HepG2 (cell line): ENCODE results near the gene TCEA3. TPM values are rescaled to one million over a fixed set of nuclear protein-coding genes. Genes with fewer than 3 reads are reported as not detected.

Experiments
- ATF7 ChIP-seq, 2 experiments: fragments of 450-650 bp in 1 of 2; sonication (generic) in 1 of 2; formaldehyde crosslinking in 1 of 2; IDR thresholded peaks; 2 replicates each; pipeline versions ENCODE4 v1.4.0 to v1.6.1; 2016 to 2020; ENCODE audit warnings: antibody characterized with exemption in 1 of 2, mild to moderate bottlenecking in 1 of 2, missing genetic modification reagents in 1 of 2
- CBFB ChIP-seq: sonication (generic); formaldehyde crosslinking; IDR thresholded peaks from 2 replicates; pipeline ENCODE4 v1.4.0; 2020; ENCODE audit warnings: missing genetic modification reagents
- HCFC1 ChIP-seq: fragments of 150-350 bp; IDR thresholded peaks from 2 replicates; pipeline ENCODE4 v1.6.1; 2014; ENCODE audit warnings: low read depth, low read length
- NR2F2 ChIP-seq: IDR thresholded peaks from 2 replicates; pipeline ENCODE4 v1.6.1; 2012; ENCODE audit warnings: low read depth, inconsistent platforms, borderline replicate concordance
- PHF8 ChIP-seq: sonication (generic); formaldehyde crosslinking; IDR thresholded peaks from 2 replicates; pipeline ENCODE4 v1.5.0; 2020; ENCODE audit warnings: missing genetic modification reagents
- PPARG ChIP-seq: conservative IDR thresholded peaks from 2 replicates; pipeline ENCODE4 v1.6.1; 2016; ENCODE audit warnings: missing biosample characterization, missing genetic modification reagents
- SAP130 ChIP-seq: IDR thresholded peaks from 2 replicates; pipeline ENCODE4 v1.6.1; 2016; ENCODE audit warnings: low read depth
- SMARCE1 ChIP-seq: fragments of 450-650 bp; IDR thresholded peaks from 2 replicates; pipeline ENCODE4 v1.6.1; 2017; ENCODE audit warnings: borderline replicate concordance
- STAG1 ChIP-seq: sonication (generic); formaldehyde crosslinking; IDR thresholded peaks from 2 replicates; pipeline ENCODE4 v1.4.0; 2020; ENCODE audit warnings: missing genetic modification reagents
- ZNF17 ChIP-seq: sonication (generic); formaldehyde crosslinking; IDR thresholded peaks from 2 replicates; pipeline ENCODE4 v1.5.0; 2020; ENCODE audit warnings: mild to moderate bottlenecking, missing genetic modification reagents
- ZNF331 ChIP-seq: sonication (generic); formaldehyde crosslinking; IDR thresholded peaks from 2 replicates; pipeline ENCODE4 v1.4.0; 2020; ENCODE audit warnings: missing genetic modification reagents
- ZNF510 ChIP-seq: sonication (generic); formaldehyde crosslinking; IDR thresholded peaks from 2 replicates; pipeline ENCODE4 v1.4.0; 2020; ENCODE audit warnings: low read depth, mild to moderate bottlenecking, missing genetic modification reagents
- ZNF530 ChIP-seq: sonication (generic); formaldehyde crosslinking; IDR thresholded peaks from 2 replicates; pipeline ENCODE4 v1.5.0; 2020; ENCODE audit warnings: low read depth, mild to moderate bottlenecking, missing genetic modification reagents
- ZNF652 ChIP-seq: IDR thresholded peaks from 2 replicates; pipeline ENCODE4 v1.6.1; 2016; ENCODE audit warnings: low read depth, borderline replicate concordance
- polyA plus RNA-seq, 8 experiments: library from polyadenylated mRNA; depleted of rRNA in 3 of 8; stranded (reverse) in 7 of 8; unstranded in 1 of 8; fragments of >200 nt; fragmentation: Illumina TruSeq in 4 of 8; extraction: Trizol in 4 of 8; gene quantifications; 2 replicates each; pipeline versions ENCODE4 v1.2.1 to v1.2.3, GENCODE V29; 2011 to 2016; ENCODE audit warnings: low read depth in 4 of 8, missing spikeins in 1 of 8, mixed read lengths in 1 of 8; ENCODE audit not compliant: insufficient read depth in 1 of 8
- total RNA-seq, 5 experiments: library from RNA; depleted of rRNA; stranded (reverse); fragments of >200 nt; fragmentation: Illumina TruSeq; extraction: Trizol; gene quantifications; 2 replicates each; pipeline ENCODE4 v1.2.3, GENCODE V29; 2016; ENCODE audit warnings: low read depth in 1 of 5
- TF ChIP-seq, protein P1 (sequence below): sonication (generic); formaldehyde crosslinking; conservative IDR thresholded peaks from 2 replicates; pipeline ENCODE4 v1.8.0; 2022; ENCODE audit warnings: missing genetic modification reagents
- TF ChIP-seq, protein P2 (sequence below): sonication (generic); formaldehyde crosslinking; IDR thresholded peaks from 2 replicates; pipeline ENCODE4 v1.8.0; 2022; ENCODE audit warnings: mild to moderate bottlenecking, missing genetic modification reagents, moderate library complexity
- TF ChIP-seq, protein P3 (sequence below), 2 experiments: sonication (generic) in 1 of 2; formaldehyde crosslinking in 1 of 2; IDR thresholded peaks; 2 replicates each; pipeline versions ENCODE4 v1.6.1 to v1.9.0; 2014 to 2022; ENCODE audit warnings: antibody characterized with exemption in 1 of 2, borderline replicate concordance in 1 of 2, inconsistent platforms in 1 of 2, low read depth in 1 of 2, missing genetic modification reagents in 1 of 2
- TF ChIP-seq, protein P4 (sequence below): sonication (generic); formaldehyde crosslinking; IDR thresholded peaks from 2 replicates; pipeline ENCODE4 v1.4.0; 2020; ENCODE audit warnings: missing genetic modification reagents, borderline replicate concordance

The TCEA3 gene
- total and polyA plus RNA-seq, 2 of the 13 experiments (the other 11 are each of a cell fraction or from before 2014, with no cell fraction given): 55.5 to 84.6 TPM

DNA sequence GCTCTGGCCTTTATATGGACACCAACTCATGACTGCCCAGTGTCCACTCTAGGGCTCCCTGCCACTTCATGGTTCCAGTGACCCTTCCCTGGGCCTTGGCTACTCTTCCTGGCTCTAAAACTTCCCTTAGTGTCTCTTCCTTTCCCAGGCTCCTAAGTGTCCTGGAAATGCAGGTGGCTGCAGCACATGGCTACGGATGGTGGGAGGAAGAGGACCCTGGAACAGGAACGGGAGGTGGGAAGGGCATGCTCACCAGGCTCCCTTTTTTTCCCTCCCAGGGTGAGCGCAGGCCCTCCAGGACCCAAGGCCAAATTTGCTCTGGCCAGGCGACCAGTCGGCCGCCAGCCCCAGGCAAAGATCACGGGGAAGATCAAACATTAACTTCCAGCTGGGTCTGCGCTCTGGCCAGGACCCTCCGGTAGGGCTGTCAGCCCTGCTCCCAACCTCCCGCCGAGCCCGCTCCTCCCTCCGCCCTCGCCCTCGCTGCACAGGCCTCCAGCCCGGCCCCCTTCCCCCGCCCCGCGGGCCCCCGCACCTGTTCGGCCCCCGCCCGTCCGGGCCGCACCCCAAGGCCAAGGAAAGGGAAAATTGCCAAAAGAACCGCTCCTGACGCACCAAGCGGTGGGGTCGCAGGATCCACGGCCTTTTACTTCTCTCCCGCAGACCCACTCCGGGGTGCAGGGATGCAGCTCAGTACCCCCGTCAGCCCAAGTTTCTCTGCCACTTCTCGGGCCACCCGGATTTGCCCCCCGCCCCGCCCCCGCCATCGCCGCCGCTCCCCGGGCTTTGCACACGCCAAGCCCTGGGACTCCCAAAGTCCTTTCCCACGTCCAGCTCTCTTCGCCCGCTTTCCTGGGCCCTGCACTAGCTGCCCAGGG lies 894 bp downstream of the TCEA3 start (continued):
- TF ChIP-seq, protein P1, sequence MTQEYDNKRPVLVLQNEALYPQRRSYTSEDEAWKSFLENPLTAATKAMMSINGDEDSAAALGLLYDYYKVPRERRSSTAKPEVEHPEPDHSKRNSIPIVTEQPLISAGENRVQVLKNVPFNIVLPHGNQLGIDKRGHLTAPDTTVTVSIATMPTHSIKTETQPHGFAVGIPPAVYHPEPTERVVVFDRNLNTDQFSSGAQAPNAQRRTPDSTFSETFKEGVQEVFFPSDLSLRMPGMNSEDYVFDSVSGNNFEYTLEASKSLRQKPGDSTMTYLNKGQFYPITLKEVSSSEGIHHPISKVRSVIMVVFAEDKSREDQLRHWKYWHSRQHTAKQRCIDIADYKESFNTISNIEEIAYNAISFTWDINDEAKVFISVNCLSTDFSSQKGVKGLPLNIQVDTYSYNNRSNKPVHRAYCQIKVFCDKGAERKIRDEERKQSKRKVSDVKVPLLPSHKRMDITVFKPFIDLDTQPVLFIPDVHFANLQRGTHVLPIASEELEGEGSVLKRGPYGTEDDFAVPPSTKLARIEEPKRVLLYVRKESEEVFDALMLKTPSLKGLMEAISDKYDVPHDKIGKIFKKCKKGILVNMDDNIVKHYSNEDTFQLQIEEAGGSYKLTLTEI: no peak
- TF ChIP-seq, protein P2, sequence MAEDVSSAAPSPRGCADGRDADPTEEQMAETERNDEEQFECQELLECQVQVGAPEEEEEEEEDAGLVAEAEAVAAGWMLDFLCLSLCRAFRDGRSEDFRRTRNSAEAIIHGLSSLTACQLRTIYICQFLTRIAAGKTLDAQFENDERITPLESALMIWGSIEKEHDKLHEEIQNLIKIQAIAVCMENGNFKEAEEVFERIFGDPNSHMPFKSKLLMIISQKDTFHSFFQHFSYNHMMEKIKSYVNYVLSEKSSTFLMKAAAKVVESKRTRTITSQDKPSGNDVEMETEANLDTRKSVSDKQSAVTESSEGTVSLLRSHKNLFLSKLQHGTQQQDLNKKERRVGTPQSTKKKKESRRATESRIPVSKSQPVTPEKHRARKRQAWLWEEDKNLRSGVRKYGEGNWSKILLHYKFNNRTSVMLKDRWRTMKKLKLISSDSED (CRISPR knock-in tag): no peak
- TF ChIP-seq PPARG (CRISPR knock-in tag) (0 out of 2 replicates have a peak, but pooled peaks have one; percentile 28), ZNF510 (CRISPR knock-in tag) (no peak), PHF8 (CRISPR knock-in tag) (no peak; the same call in 1 of the 2 replicates), SAP130 (CRISPR knock-in tag) (peak; percentile 65), HCFC1 (no peak), SMARCE1 (no peak), STAG1 (0 out of 2 replicates have a peak, but pooled peaks have one; percentile 7), ZNF652 (CRISPR knock-in tag) (no peak), CBFB (CRISPR knock-in tag) (0 out of 2 replicates have a peak, but pooled peaks have one; percentile 49), NR2F2 (no peak), ATF7 (IDR thresholded peaks at IDR 0.05) (no peak), ATF7 (CRISPR knock-in tag; IDR thresholded peaks at IDR 0.05) (no peak), ZNF17 (no peak), ZNF331 (peak; percentile 85), ZNF530 (no peak)
- TF ChIP-seq, protein P3, sequence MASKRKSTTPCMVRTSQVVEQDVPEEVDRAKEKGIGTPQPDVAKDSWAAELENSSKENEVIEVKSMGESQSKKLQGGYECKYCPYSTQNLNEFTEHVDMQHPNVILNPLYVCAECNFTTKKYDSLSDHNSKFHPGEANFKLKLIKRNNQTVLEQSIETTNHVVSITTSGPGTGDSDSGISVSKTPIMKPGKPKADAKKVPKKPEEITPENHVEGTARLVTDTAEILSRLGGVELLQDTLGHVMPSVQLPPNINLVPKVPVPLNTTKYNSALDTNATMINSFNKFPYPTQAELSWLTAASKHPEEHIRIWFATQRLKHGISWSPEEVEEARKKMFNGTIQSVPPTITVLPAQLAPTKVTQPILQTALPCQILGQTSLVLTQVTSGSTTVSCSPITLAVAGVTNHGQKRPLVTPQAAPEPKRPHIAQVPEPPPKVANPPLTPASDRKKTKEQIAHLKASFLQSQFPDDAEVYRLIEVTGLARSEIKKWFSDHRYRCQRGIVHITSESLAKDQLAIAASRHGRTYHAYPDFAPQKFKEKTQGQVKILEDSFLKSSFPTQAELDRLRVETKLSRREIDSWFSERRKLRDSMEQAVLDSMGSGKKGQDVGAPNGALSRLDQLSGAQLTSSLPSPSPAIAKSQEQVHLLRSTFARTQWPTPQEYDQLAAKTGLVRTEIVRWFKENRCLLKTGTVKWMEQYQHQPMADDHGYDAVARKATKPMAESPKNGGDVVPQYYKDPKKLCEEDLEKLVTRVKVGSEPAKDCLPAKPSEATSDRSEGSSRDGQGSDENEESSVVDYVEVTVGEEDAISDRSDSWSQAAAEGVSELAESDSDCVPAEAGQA (IDR thresholded peaks at IDR 0.05; ENCODE audit: low read depth): no peak
- TF ChIP-seq, protein P3 (CRISPR knock-in tag; IDR thresholded peaks at IDR 0.05; ENCODE audit: borderline replicate concordance): no peak
- TF ChIP-seq, protein P4, sequence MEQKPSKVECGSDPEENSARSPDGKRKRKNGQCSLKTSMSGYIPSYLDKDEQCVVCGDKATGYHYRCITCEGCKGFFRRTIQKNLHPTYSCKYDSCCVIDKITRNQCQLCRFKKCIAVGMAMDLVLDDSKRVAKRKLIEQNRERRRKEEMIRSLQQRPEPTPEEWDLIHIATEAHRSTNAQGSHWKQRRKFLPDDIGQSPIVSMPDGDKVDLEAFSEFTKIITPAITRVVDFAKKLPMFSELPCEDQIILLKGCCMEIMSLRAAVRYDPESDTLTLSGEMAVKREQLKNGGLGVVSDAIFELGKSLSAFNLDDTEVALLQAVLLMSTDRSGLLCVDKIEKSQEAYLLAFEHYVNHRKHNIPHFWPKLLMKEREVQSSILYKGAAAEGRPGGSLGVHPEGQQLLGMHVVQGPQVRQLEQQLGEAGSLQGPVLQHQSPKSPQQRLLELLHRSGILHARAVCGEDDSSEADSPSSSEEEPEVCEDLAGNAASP: peak; percentile 34; the same call in 1 of the 2 replicates
